ENCODE data around the gene CPA4. TPM values are rescaled to one million over a fixed set of nuclear protein-coding genes. Genes with fewer than 3 reads are reported as not detected.

CPA4 gene
- total and polyA plus RNA-seq, 2 of the 13 experiments (the other 11 are each of a cell fraction or from before 2014, with no cell fraction given): 0.20 to 0.22 TPM

- no peaks in the 10 kb centered on the region for H3K36me3 ChIP-seq (replicated peaks in 1 of 2; ENCODE audit: control insufficient read depth in 1 of 2, insufficient read depth in 2 of 2, low read length in 2 of 2)
- POLR2A ChIA-PET: no interaction called here
- ATAC-seq (no peak), DNase-seq (ENCODE audit: low spot score) (no peak), FAIRE-seq (no peak)
- no peaks in the 10 kb centered on the region for H3K79me2 ChIP-seq (ENCODE audit: insufficient read depth, low read length)
- H3K27me3 ChIP-seq (ENCODE audit: control insufficient read depth in 1 of 2, insufficient read depth in 2 of 2, low read length in 2 of 2): no peaks in the 10 kb centered on the region; a peak in 1 of 5 replicates
- TF ChIP-seq ZNF746 (CRISPR knock-in tag; IDR thresholded peaks at IDR 0.05) (no peak), ZNF850 (CRISPR knock-in tag; conservative IDR thresholded peaks at IDR 0.05) (no peak), HNRNPK (IDR thresholded peaks at IDR 0.05; ENCODE audit: low read depth, low read length, poor library complexity, severe bottlenecking) (no peak), TEAD2 (CRISPR knock-in tag; IDR thresholded peaks at IDR 0.05) (no peak), RARG (CRISPR knock-in tag; IDR thresholded peaks at IDR 0.05; ENCODE audit: low read depth) (no peak), TSC22D2 (CRISPR knock-in tag; IDR thresholded peaks at IDR 0.05; ENCODE audit: borderline replicate concordance) (no peak), ZNF883 (CRISPR knock-in tag; IDR thresholded peaks at IDR 0.05; ENCODE audit: not compliant biosample characterization) (no peak), RFX1 (IDR thresholded peaks at IDR 0.05) (no peak), SMAD3 (CRISPR knock-in tag; IDR thresholded peaks at IDR 0.05) (no peak), RXRB (CRISPR knock-in tag; IDR thresholded peaks at IDR 0.05; ENCODE audit: borderline replicate concordance) (no peak), ZNF770 (CRISPR knock-in tag; IDR thresholded peaks at IDR 0.05) (no peak)
- TF ChIP-seq, protein P1, sequence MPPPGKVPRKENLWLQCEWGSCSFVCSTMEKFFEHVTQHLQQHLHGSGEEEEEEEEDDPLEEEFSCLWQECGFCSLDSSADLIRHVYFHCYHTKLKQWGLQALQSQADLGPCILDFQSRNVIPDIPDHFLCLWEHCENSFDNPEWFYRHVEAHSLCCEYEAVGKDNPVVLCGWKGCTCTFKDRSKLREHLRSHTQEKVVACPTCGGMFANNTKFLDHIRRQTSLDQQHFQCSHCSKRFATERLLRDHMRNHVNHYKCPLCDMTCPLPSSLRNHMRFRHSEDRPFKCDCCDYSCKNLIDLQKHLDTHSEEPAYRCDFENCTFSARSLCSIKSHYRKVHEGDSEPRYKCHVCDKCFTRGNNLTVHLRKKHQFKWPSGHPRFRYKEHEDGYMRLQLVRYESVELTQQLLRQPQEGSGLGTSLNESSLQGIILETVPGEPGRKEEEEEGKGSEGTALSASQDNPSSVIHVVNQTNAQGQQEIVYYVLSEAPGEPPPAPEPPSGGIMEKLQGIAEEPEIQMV (CRISPR knock-in tag; IDR thresholded peaks at IDR 0.05; ENCODE audit: low read depth): no peak
- TF ChIP-seq, protein P2, sequence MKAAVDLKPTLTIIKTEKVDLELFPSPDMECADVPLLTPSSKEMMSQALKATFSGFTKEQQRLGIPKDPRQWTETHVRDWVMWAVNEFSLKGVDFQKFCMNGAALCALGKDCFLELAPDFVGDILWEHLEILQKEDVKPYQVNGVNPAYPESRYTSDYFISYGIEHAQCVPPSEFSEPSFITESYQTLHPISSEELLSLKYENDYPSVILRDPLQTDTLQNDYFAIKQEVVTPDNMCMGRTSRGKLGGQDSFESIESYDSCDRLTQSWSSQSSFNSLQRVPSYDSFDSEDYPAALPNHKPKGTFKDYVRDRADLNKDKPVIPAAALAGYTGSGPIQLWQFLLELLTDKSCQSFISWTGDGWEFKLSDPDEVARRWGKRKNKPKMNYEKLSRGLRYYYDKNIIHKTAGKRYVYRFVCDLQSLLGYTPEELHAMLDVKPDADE (CRISPR knock-in tag; IDR thresholded peaks at IDR 0.05): no peak
- TF ChIP-seq, protein P3, sequence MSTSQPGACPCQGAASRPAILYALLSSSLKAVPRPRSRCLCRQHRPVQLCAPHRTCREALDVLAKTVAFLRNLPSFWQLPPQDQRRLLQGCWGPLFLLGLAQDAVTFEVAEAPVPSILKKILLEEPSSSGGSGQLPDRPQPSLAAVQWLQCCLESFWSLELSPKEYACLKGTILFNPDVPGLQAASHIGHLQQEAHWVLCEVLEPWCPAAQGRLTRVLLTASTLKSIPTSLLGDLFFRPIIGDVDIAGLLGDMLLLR (CRISPR knock-in tag; IDR thresholded peaks at IDR 0.05): no peak
- in situ Hi-C loops (cut with HindIII; ENCODE audit: extremely low pct_ligation_motif_present, low pct_unique_long_range_greater_than_20kb): no loop called here
- intact Hi-C loops (cut with micrococcal nuclease; ENCODE audit: unreplicated experiment): no loop called here
- CTCF ChIA-PET (ENCODE audit: low intra/inter-chr PET ratio, low total read pairs): no interaction called here
- H3K4me1 ChIP-seq (ENCODE audit: insufficient read depth, low read length): 0 out of 2 replicates have a peak, but pooled peaks cover 2% of the 10 kb centered on the region
- BruUV-seq (replicated peaks): no TSS peak
- no peak overlapping the region for H3K9ac ChIP-seq (ENCODE audit: insufficient read depth, low read depth, low read length)
- H3K9me3 ChIP-seq (ENCODE audit: low read length): no peaks in the 10 kb centered on the region
- 21% methylated on average over 4 of the region's 4 CpGs for WGBS (ENCODE audit: low lambda C conversion rate)
- no peak overlapping the region for H3K4me3 ChIP-seq (replicated peaks in 1 of 3; ENCODE audit: insufficient read depth in 1 of 3, low read depth in 2 of 3, low read length in 3 of 3)
- no peak overlapping the region for H3K27ac ChIP-seq (ENCODE audit: extremely low read length, insufficient read depth, low read length)
- no peaks in the 10 kb centered on the region for H4K20me1 ChIP-seq (ENCODE audit: insufficient read depth, low read length)
- H3K4me2 ChIP-seq (ENCODE audit: low read depth, low read length): no peak overlapping the region
- H2AFZ ChIP-seq (ENCODE audit: low read length): no peak overlapping the region
Observed at GRCh38 chr7:130341882-130342281, 48.9 kb downstream of the CPA4 start.
